Cardiac muscle cell (in vitro differentiated cells and primary cell): ENCODE results near the gene CYSTM1. TPM values are rescaled to one million over a fixed set of nuclear protein-coding genes. Genes with fewer than 3 reads are reported as not detected.

Experiments used
- DNase-seq, 2 donors: peaks; one replicate each; pipeline versions ENCODE4 v3.0.0 to v3.0.0-alpha.2; 2010 to 2017; ENCODE audit warnings: low read depth in 1 of 2, low spot score in 1 of 2
- H3K27ac ChIP-seq: fragments of 200-600 bp; sonication (generic); 2 replicates; pipeline ENCODE4 v1.5.1; 2016
- H3K27me3 ChIP-seq: fragments of 200-600 bp; sonication (generic); 2 replicates; pipeline ENCODE4 v1.6.0; 2016; ENCODE audit warnings: control low read depth
- H3K36me3 ChIP-seq: fragments of 200-600 bp; sonication (generic); 2 replicates; pipeline ENCODE4 v1.5.1; 2016; ENCODE audit warnings: control low read depth
- H3K4me1 ChIP-seq: fragments of 200-600 bp; sonication (generic); 2 replicates; pipeline ENCODE4 v1.8.1; 2017; ENCODE audit warnings: low read depth, mild to moderate bottlenecking, mixed run types
- H3K4me3 ChIP-seq: fragments of 200-600 bp; sonication (generic); 2 replicates; pipeline ENCODE4 v1.5.1; 2016; ENCODE audit warnings: mild to moderate bottlenecking
- H3K9me3 ChIP-seq: fragments of 200-600 bp; sonication (generic); 2 replicates; pipeline ENCODE4 v1.5.1; 2017; ENCODE audit warnings: low read depth, mild to moderate bottlenecking, control low read depth
- CTCF ChIP-seq: IDR thresholded peaks from 2 replicates; pipeline ENCODE4 v1.5.1; 2012; ENCODE audit warnings: low read depth, mild to moderate bottlenecking, low read length
- polyA plus RNA-seq: library from polyadenylated mRNA; unstranded; fragments of >200 nt; fragmentation: Nextera tagmentation; extraction: Ambion mirVana; gene quantifications from 2 replicates; pipeline ENCODE4 v1.2.1, GENCODE V29; 2016
- total RNA-seq: library from RNA; depleted of rRNA; stranded (reverse); fragments of >200 nt; gene quantifications from 2 replicates; pipeline ENCODE4 v1.2.3, GENCODE V29; 2016

Gene CYSTM1
- total and polyA plus RNA-seq, 2 experiments from 2014 or later = 31.8 to 83.7 TPM

- TF ChIP-seq CTCF = peak; percentile 26
- H3K27me3 ChIP-seq = no peaks in the 10 kb centered on the region
- peak; percentile 75 to 87 for DNase-seq
- H3K4me3 ChIP-seq = peak overlapping the region; percentile 84
- H3K36me3 ChIP-seq = no peaks in the 10 kb centered on the region
- no peaks in the 10 kb centered on the region for H3K9me3 ChIP-seq
- peak overlapping the region; percentile 94 for H3K27ac ChIP-seq
- peaks cover 4% of the 10 kb centered on the region for H3K4me1 ChIP-seq
These were observed 511 bp downstream of the CYSTM1 start for GRCh38 chr5:140175367-140176030.

GRCh38 chr5:140176031-140176387 lies 1.0 kb downstream of the CYSTM1 start:
- no peaks in the 10 kb centered on the region for H3K36me3 ChIP-seq
- peak overlapping the region; percentile 94 for H3K27ac ChIP-seq
- H3K4me3 ChIP-seq = peak overlapping the region; percentile 84
- H3K9me3 ChIP-seq = no peaks in the 10 kb centered on the region
- no peaks in the 10 kb centered on the region for H3K27me3 ChIP-seq
- no peak for TF ChIP-seq CTCF
- H3K4me1 ChIP-seq = peaks cover 4% of the 10 kb centered on the region
- peak in 1 of 2 donors; percentile 13 for DNase-seq

GRCh38 chr5:140178086-140178410 lies 3.1 kb downstream of the CYSTM1 start:
- H3K4me1 ChIP-seq = peaks cover 15% of the 10 kb centered on the region
- TF ChIP-seq CTCF = no peak
- H3K27ac ChIP-seq = no peak overlapping the region

GRCh38 chr5:140178482-140179116 lies 3.6 kb downstream of the CYSTM1 start:
- H3K27ac ChIP-seq = no peak overlapping the region
- H3K36me3 ChIP-seq = no peaks in the 10 kb centered on the region
- H3K9me3 ChIP-seq = no peaks in the 10 kb centered on the region
- no peaks in the 10 kb centered on the region for H3K27me3 ChIP-seq
- no peak for TF ChIP-seq CTCF
- no peak overlapping the region for H3K4me3 ChIP-seq
- peaks cover 20% of the 10 kb centered on the region for H3K4me1 ChIP-seq
- no peak for DNase-seq

More at GRCh38 chr5:140178086-140178410, 3.1 kb downstream of the CYSTM1 start:
- no peak overlapping the region for H3K4me3 ChIP-seq
- H3K27me3 ChIP-seq = no peaks in the 10 kb centered on the region
- no peaks in the 10 kb centered on the region for H3K36me3 ChIP-seq
- no peaks in the 10 kb centered on the region for H3K9me3 ChIP-seq
- DNase-seq = no peak

- peaks cover 23% of the 10 kb centered on the region for H3K4me1 ChIP-seq
- no peak for DNase-seq
- TF ChIP-seq CTCF = no peak
- no peaks in the 10 kb centered on the region for H3K27me3 ChIP-seq
- no peaks in the 10 kb centered on the region for H3K36me3 ChIP-seq
- H3K4me3 ChIP-seq = no peak overlapping the region
- H3K27ac ChIP-seq = no peak overlapping the region
- no peaks in the 10 kb centered on the region for H3K9me3 ChIP-seq
These were observed 6.1 kb downstream of the CYSTM1 start for GRCh38 chr5:140181002-140181483.
